NCI-H2227 (cell line): ENCODE measurements around the gene SNX6.
"Not testable (repeated sequence)": the region's sequence is repeated elsewhere in the genome, so short reads cannot be mapped to it uniquely, and the experiment has no call there.

Experiments
- DNase-seq: peaks from one replicate; lab custom pipeline; 2025; ENCODE audit not compliant: unreplicated experiment; lab: John Stamatoyannopoulos, UW

The SNX6 gene

DNA sequence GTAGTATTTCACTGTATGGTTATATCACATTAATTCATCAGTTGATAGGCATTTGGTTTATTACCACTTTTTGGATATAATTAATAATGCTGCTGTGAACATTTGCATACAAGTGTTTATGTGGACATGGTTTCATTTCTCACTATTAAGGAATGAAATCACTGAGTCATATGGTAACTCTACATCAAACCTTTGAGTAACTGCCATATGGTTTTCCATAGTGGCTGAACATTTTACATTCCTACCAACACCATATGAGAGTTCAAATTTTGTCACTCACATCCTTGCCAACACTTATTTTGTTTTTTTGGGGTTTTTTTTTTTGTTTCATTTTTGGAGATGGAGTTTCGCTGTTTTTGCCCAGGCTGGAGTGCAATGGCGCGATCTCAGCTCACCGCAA lies 60.2 kb downstream of the SNX6 start:
- DNase-seq, result no peak

DNA sequence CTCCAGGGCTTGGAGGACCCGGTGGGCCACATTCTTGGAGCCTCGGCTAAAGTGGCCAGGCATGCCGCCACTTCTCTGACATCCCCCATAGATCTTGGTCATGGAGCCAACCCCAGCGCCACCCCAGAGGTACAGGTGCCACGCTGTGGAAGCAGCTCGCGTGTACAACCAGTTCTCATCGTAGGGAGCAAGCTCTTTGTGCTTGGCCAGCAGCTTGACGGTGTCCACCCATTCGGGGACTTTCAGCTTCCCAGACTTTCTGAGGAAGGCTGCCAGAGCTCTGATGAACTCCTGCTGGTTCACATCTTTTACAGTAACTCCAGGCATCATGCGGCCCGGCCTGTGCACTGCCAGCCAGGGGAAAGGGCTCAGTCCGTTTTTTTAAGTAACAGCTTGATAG lies 61.1 kb downstream of the SNX6 start:
- DNase-seq, result no peak

DNA sequence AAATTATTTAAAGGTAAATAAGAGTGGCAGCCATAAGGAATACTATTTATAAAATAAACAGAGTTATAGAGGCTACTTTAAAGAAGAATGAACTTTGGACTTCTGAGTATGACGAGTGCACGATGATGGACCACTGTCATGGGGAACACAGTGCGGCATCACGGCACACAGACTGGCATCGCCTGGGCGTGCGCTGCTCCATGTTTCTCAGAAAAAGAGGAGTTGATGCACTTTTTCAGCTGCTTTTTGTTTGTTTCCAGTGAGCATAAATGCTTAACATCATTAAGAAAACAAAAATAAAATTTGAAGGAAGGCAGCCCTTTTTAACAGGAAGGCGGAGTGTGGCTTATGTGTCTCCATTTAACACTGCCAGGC lies 67.2 kb downstream of the SNX6 start:
- DNase-seq, result no peak

DNA sequence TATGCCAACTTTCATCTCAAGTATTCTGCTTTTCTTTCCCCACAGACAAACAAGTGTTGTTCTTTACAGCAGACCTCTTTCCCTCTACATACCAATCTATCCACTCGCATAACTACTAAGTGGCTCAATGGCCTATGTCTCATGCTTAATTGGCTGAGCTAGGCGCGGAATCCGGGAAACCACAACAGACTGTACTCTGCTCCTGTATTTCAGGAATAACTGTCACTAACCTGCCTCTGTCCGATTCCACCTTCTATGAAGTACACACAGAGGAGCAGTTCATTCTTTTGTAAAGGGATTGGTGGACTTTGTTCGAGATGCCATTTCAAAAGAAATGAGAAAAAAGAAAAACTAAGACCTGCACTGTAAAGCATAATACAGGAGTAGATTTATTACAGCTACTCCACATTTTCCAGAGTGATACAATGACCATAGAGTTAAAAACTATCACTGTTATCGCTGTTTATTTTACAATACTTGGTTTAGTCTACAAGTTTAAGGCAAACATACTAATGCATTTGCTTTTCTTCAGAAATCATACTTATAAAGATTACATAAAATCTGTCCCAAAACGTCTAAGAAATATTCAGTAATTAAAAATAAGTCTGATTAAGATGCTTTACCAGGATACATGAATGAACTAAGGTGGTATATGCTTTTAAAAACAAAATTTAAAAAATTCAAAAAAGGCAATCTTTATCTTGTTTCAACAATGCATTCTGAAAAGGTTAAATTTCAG lies 67.7 kb downstream of the SNX6 start:
- not testable (repeated sequence) for DNase-seq

DNA sequence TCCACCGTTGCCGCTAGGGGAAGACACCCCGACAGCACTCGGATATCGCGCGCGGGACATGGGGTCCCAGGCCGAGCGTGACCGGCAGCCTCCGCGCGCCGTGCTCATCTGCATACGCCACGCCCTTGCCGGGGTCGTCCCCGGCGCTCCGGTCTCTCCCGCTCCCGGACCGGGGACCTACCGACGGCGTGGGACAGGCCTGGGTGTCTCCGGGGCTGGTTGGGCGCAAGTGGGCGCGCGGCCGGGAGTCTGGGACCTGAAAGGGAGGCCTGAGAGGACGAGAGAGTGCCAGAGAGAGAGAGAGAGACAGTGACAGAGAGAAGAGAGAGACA lies 73.5 kb downstream of the SNX6 start:
- not testable (repeated sequence) for DNase-seq

DNA sequence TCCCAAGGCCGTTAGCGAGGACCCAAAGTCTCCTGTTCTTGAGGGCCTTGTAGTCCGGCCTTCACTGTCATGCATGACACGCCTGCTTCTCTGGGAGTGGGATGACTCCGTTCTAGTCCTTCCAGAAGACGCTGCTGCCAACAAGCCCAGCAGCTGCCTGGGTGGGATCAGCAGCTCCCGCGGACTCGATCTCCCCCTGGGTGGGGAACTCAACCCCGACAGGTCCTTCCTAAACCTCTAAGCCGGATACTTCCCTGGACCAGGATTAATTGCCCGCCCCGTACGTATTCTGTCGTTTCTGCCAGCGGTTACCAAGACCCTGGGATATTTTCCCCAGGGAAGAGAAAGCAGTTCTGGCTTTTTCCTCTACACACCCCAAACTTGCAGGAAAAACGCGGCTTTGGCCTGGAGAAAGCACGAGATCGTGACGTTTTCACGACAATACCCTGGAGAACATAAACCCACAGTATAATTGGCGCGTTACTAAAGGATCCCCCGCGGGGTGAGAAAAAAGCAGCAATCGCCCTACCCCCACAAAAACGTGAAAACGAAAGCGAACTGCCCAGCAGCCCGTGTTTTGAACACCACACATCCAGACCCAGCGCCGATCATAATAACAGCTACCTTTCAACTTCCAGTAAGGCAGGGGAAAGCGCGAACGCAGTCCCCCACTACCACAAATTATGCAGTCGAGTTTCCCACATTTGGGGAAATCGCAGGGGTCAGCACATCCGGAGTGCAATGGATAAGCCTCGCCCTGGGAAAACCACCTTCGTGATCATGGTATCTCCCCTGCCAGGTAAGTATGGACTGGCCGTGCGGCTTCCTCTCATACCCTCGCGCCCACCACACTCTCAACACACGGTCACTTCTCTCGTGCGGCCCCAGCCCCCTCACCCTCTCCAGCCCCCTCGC lies 74.1 kb downstream of the SNX6 start:
- DNase-seq, result not testable (repeated sequence)

DNA sequence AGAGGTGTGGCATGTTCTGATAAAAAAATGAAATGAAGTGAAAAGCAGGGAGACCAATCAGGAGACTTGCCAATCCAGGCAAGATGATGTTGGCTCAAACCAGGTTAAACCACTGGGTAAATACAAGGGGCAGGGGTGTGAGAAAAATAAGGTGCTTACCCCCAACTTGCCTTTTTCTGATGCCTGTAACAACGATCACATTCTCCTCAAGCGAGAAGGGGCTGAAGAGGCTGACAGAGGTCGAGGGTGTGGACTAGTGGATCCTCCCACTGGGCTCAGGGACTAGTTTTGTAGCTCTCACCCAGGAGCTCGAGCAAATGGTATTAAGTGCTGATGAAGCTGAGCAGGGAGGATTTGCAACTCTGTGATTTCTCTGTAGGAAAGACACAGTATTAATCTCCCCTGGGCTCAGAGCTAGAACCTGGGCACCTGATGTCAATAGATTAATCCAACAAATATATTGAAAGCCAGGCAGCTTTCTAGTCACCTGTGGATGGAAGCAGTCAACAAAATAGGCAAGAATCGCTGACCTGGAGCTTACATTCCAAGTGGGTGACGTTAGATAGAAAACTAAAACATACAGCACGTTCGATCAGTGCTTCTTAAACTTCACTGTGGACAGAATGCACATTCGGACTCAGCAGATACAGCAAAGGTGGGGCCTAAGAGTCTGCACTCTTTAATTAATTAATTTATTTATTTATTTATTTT lies 75.3 kb downstream of the SNX6 start:
- DNase-seq, result no peak

DNA sequence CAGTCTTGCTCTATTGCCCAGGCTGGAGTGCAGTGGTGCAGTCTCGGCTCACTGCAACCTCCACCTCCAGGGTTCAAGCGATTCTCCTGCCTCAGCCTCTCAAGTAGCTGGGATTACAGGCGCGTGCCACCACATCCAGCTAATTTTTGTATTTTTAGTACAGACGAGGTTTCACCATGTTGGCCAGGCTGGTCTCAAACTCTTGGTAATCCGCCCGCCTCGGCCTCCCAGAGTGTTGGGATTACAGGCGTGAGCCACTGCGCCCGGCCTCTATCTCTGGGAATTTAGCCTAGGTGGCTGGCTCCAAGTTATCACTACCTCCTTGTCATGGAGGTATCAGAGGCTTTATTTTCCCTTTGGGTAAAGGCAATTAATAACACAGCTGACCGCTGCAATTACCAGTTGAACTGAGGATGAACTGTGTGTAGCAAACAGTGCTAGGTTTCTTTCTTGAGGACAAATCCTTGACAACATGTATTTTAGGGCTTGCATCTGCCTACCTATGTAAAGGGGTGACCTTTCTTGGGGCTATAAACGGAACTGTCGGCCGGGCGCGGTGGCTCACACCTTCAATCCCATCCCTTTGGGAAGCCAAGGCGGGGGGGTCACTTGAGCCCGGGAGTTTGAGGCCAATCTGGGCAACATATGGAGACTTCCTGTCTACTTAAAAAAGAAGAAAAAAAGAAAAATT lies 80.5 kb downstream of the SNX6 start:
- DNase-seq, result not testable (repeated sequence)

DNA sequence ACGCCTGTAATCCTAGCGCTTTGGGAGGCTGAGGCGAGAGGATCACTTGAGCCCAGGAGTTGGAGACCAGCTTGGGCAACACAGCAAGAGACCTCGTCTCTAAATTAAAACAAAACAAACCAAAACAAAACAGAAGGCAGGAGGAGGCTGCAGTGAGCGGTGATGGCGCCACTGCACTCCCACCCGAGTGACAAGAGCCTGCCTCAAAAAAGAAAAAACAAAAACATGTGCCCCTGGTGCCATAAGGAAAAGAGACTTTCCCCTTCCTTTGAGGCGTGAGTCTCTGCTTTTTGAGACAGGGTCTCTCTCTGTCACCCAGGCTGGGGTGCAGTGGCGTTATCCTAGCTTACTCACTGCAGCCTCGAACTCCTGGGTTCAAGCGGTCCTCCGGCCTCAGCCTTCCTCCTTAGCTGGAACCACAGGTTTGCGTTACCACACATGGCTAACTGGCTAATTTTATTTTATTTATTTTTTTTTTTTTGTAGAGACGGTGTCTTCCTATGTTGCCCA lies 81.4 kb downstream of the SNX6 start:
- DNase-seq, result no peak

DNA sequence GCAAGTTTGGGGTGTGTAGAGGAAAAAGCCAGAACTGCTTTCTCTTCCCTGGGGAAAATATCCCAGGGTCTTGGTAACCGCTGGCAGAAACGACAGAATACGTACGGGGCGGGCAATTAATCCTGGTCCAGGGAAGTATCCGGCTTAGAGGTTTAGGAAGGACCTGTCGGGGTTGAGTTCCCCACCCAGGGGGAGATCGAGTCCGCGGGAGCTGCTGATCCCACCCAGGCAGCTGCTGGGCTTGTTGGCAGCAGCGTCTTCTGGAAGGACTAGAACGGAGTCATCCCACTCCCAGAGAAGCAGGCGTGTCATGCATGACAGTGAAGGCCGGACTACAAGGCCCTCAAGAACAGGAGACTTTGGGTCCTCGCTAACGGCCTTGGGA lies 82.8 kb downstream of the SNX6 start:
- not testable (repeated sequence) for DNase-seq

DNA sequence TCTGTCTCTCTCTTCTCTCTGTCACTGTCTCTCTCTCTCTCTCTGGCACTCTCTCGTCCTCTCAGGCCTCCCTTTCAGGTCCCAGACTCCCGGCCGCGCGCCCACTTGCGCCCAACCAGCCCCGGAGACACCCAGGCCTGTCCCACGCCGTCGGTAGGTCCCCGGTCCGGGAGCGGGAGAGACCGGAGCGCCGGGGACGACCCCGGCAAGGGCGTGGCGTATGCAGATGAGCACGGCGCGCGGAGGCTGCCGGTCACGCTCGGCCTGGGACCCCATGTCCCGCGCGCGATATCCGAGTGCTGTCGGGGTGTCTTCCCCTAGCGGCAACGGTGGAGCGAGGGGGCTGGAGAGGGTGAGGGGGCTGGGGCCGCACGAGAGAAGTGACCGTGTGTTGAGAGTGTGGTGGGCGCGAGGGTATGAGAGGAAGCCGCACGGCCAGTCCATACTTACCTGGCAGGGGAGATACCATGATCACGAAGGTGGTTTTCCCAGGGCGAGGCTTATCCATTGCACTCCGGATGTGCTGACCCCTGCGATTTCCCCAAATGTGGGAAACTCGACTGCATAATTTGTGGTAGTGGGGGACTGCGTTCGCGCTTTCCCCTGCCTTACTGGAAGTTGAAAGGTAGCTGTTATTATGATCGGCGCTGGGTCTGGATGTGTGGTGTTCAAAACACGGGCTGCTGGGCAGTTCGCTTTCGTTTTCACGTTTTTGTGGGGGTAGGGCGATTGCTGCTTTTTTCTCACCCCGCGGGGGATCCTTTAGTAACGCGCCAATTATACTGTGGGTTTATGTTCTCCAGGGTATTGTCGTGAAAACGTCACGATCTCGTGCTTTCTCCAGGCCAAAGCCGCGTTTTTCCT lies 83.4 kb downstream of the SNX6 start:
- DNase-seq, result not testable (repeated sequence)

DNA sequence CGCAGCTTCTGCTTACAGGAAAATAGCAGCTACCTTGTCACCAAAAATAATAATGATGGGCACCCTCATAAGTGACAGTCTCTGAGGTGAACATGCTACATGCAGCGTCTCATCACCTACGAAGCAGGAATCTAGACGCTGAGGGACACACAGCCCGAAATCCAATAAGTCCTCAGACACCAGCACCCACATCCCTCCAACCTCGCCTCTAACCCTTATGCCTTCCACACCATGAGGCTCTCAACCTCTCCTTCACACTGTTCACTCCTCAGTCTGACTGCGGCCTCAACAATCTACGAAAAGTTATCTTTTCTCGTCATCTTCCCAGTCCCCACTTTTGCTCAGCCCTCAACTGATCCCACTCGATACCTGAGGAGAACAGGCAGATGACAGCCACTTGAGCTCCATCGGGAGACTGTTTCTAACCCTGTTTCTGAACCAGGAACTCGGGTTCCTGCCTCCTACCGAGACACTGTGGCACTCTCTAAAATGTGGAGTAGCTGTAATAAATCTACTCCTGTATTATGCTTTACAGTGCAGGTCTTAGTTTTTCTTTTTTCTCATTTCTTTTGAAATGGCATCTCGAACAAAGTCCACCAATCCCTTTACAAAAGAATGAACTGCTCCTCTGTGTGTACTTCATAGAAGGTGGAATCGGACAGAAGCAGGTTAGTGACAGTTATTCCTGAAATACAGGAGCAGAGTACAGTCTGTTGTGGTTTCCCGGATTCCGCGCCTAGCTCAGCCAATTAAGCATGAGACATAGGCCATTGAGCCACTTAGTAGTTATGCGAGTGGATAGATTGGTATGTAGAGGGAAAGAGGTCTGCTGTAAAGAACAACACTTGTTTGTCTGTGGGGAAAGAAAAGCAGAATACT lies 89.5 kb downstream of the SNX6 start:
- DNase-seq, result not testable (repeated sequence)

DNA sequence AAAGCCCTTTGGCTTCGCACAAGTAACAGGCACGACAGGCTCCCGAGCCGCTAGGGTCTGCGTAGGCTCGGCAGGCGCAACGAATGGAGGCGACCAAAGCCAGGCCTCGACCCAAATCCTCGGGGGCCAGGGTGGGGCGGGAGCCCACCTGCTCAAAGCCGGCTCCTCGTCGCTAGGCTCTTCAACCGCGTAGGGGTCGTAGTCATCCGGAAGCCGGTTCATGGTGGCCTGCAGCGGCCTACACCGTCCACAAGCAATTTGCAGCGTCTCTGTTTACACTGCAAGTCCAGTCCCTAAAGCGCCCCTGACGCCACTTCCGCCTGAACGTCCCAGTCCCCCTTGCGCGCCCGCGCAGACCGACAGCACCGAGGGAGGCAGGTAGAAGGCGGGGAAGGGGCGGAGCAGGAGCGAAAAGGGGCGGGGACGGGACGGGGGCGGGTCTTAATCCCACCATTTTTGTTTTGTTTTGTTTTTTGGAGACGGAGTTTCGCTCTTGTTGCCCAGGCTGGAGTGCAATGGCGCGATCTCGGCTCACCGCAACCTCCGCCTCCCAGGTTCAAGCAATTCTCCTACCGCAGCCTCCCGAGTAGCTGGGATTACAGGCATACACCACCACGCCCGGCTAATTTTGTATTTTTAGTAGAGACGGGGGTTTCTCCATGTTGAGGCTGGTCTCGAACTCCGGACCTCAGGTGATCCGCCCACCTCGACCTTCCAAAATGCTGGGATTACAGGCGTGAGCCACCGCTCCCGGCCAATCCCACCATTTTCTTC lies 90.4 kb downstream of the SNX6 start, which contains the start of gene EAPP:
EAPP (minus strand) TSS at position 295 of the 774 bp plus-strand sequence; CDS start at position 222, 73 bp downstream.
- DNase-seq, result no peak

DNA sequence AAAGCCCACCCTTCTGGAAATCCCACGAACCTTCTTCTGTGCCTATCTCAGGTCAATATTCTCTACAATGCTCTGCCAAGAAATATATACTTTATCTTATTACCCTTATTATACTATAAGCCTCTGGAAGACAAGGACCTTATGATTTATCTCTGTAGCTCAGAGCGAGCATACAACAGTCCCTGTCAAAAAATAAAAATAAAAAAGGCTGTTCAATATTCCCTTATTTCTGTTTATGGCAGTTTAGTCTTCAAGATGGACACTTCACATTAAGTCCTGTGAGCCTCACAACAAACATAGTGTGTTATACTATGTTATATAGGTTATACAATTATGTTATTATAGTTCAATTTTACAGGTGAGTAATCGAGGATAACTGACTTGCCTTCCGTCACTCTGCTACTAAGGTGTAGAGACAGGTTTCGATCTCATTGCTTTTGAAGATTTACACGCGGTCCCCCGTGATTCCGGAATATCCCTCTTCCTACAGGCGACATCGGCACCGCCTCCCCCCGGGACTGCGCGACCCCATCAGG lies 91.0 kb downstream of the SNX6 start:
- no peak for DNase-seq

DNA sequence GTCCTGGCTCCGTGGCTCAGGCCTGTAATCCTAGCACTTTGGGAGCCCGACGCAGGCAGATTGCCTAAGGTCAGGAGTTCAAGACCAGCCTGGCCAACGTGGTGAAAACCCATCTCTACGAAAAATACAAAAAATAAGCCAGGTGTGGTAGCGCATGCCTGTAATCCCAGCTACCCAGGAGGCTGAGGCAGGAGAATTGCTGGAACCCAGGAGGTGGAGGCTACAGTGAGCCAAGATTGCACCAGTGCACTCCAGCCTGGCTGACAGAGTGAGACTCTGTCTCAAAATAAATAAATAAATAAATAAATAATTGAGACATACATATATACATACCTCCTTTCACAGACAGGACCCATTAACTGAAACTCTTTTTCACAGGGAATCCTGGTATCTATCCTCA lies 91.9 kb downstream of the SNX6 start:
- not testable (repeated sequence) for DNase-seq

DNA sequence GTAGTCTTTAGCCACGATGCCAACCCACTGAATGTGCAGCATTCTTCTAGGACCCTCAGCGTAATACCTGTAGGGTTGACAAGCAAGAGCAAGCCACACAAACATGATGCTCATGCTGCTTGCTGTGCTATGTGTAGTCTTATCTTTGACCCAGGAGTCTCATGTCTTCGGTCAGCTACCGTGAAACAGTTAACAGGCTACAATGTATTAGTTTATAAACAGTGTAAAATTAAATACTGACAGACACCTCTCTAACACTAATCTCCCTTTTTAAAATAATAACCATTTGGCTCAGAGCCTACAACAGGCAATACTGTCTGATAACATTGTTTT lies 92.3 kb downstream of the SNX6 start:
- no peak for DNase-seq

DNA sequence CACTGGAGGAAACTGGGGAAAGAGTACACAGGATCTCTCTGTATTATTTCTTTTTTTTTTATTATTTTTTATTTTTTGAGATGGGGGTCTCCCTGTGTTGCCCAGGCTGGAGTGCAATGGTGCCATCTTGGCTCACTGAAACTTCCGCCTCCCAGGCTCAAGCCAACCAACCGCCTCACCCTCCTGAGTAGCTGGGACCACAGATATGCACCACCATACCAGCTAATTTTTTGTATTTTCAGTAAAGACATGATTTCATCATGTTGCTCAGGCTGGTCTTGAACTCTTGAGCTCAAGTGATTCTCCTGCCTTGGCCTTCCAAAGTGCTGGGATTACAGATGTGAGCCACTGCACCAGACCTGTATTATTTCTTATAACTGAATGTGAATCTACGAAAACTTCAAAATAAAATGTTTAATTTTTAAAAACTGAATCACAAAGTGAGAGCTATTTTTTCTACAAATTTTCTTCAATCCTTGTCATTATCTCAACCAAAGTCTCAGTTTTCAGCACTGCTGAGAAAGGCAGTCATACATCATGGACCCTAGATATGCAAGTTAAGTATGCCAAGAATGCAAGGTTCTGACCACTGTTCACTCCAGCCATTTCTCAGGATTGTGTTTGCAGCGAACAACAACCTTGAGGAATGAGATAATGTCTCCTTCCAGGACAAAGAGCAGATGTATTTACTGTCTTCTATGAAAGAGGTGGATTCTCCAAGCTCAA lies 92.8 kb downstream of the SNX6 start:
- DNase-seq, result no peak
